Neutrophil (primary cell): ENCODE data around the gene CDX2.
"Not testable (repeated sequence)": the region's sequence is repeated elsewhere in the genome, so short reads cannot be mapped to it uniquely, and the experiment has no call there.

Source experiments
- H3K27ac ChIP-seq: fragments of 200-600 bp; sonication (generic); 2 replicates; pipeline ENCODE4 v1.5.1; 2016; ENCODE audit warnings: mild to moderate bottlenecking, moderate library complexity
- H3K27me3 ChIP-seq: fragments of 200-600 bp; sonication (generic); 2 replicates; pipeline ENCODE4 v1.6.0; 2016; ENCODE audit warnings: mild to moderate bottlenecking
- H3K36me3 ChIP-seq: fragments of 200-600 bp; sonication (generic); 2 replicates; pipeline ENCODE4 v1.5.1; 2017
- H3K4me1 ChIP-seq, 2 experiments: fragments of 200-600 bp in 1 of 2; sonication (generic) in 1 of 2; 1 replicate in 1 of 2; 2 replicates in 1 of 2; pipeline versions ENCODE4 v1.5.1 to v1.6.1; 2013 to 2016; ENCODE audit warnings: low read depth in 1 of 2, low read length in 1 of 2, mild to moderate bottlenecking in 1 of 2, moderate library complexity in 1 of 2; ENCODE audit not compliant: control insufficient read depth in 1 of 2, insufficient read depth in 1 of 2
- H3K4me3 ChIP-seq, 2 experiments: fragments of 200-600 bp in 1 of 2; sonication (generic) in 1 of 2; 1 replicate in 1 of 2; 2 replicates in 1 of 2; pipeline ENCODE4 v1.5.1; 2013 to 2016; ENCODE audit warnings: low read depth in 1 of 2, low read length in 1 of 2, mild to moderate bottlenecking in 1 of 2, moderate library complexity in 1 of 2
- H3K9me3 ChIP-seq: fragments of 200-600 bp; sonication (generic); 2 replicates; pipeline ENCODE4 v1.5.1; 2016
- CTCF ChIP-seq: fragments of 200-600 bp; sonication (generic); IDR thresholded peaks from 2 replicates; pipeline ENCODE4 v1.5.1; 2016; ENCODE audit warnings: antibody characterized with exemption

CDX2 gene

GRCh38 chr13:27965343-27965739, 3.8 kb downstream of the CDX2 start:
- H3K4me3 ChIP-seq: no peak overlapping the region
- H3K9me3 ChIP-seq: no peaks in the 10 kb centered on the region
- no peaks in the 10 kb centered on the region for H3K36me3 ChIP-seq
- H3K27me3 ChIP-seq: peaks cover 100% of the 10 kb centered on the region
- TF ChIP-seq CTCF: no peak
- peaks cover 6 to 9% of the 10 kb centered on the region in 2 experiments for H3K4me1 ChIP-seq
- H3K27ac ChIP-seq: no peak overlapping the region

GRCh38 chr13:27964741-27965323, 4.3 kb downstream of the CDX2 start:
- no peaks in the 10 kb centered on the region for H3K36me3 ChIP-seq
- H3K4me3 ChIP-seq: no peak overlapping the region
- H3K27me3 ChIP-seq: peaks cover 100% of the 10 kb centered on the region
- H3K27ac ChIP-seq: no peak overlapping the region
- H3K4me1 ChIP-seq: peaks cover 7 to 12% of the 10 kb centered on the region in 2 experiments
- TF ChIP-seq CTCF: no peak
- H3K9me3 ChIP-seq: no peaks in the 10 kb centered on the region

- not testable (repeated sequence) for H3K9me3 ChIP-seq, H3K4me3 ChIP-seq, H3K36me3 ChIP-seq, H3K27ac ChIP-seq
- Histone ChIP-seq H3K27me3 (peaks cover 100% of the 10 kb centered on the region), H3K4me1 (peaks cover 7 to 12% of the 10 kb centered on the region in 2 experiments)
Measured at GRCh38 chr13:27964206-27964605, 4.9 kb downstream of the CDX2 start.

- peaks cover 100% of the 10 kb centered on the region for H3K27me3 ChIP-seq
- H3K36me3 ChIP-seq: no peaks in the 10 kb centered on the region
- H3K9me3 ChIP-seq: no peaks in the 10 kb centered on the region
- H3K27ac ChIP-seq: no peak overlapping the region
- H3K4me1 ChIP-seq: peaks cover 5 to 12% of the 10 kb centered on the region in 2 experiments
- no peak overlapping the region for H3K4me3 ChIP-seq
- no peak for TF ChIP-seq CTCF
Measured at GRCh38 chr13:27963491-27963890, 5.6 kb downstream of the CDX2 start.

GRCh38 chr13:27962982-27963381, 6.1 kb downstream of the CDX2 start:
- H3K27me3 ChIP-seq: peaks cover 100% of the 10 kb centered on the region
- no peak for TF ChIP-seq CTCF
- peaks cover 5 to 12% of the 10 kb centered on the region in 2 experiments for H3K4me1 ChIP-seq
- no peak overlapping the region for H3K4me3 ChIP-seq
- no peaks in the 10 kb centered on the region for H3K9me3 ChIP-seq
- no peak overlapping the region for H3K27ac ChIP-seq
- no peaks in the 10 kb centered on the region for H3K36me3 ChIP-seq

GRCh38 chr13:27962128-27962841, 6.8 kb downstream of the CDX2 start:
- Histone ChIP-seq H3K4me1 (peaks cover 5 to 12% of the 10 kb centered on the region in 2 experiments), H3K27me3 (peaks cover 100% of the 10 kb centered on the region), H3K4me3 (no peak overlapping the region), H3K36me3 (no peaks in the 10 kb centered on the region), H3K9me3 (no peaks in the 10 kb centered on the region), H3K27ac (no peak overlapping the region)
- no peak for TF ChIP-seq CTCF
